ENCODE results near the gene GRHL1. TPM values are rescaled to one million over a fixed set of nuclear protein-coding genes. Genes with fewer than 3 reads are reported as not detected.

The GRHL1 gene
- total and polyA plus RNA-seq, 9 of the 15 experiments (the other 6 are each of a cell fraction or from before 2014, with no cell fraction given) = 1.7 to 6.1 (median 4.7) TPM

- TF ChIP-seq ZNF449 (CRISPR knock-in tag; IDR thresholded peaks at IDR 0.05) (no peak), ZNF277 (CRISPR knock-in tag; IDR thresholded peaks at IDR 0.05; ENCODE audit: borderline replicate concordance) (no peak), YBX1 (IDR thresholded peaks at IDR 0.05) (no peak), ZNF511 (CRISPR knock-in tag; IDR thresholded peaks at IDR 0.05) (no peak), ZKSCAN8 (CRISPR knock-in tag; IDR thresholded peaks at IDR 0.05) (no peak), NCOR1 (IDR thresholded peaks at IDR 0.05) (no peak), NCOA1 (IDR thresholded peaks at IDR 0.05; ENCODE audit: low read depth) (no peak), THRB (CRISPR knock-in tag; conservative IDR thresholded peaks at IDR 0.05) (no peak), ZNF217 (CRISPR knock-in tag; IDR thresholded peaks at IDR 0.05) (no peak), ZFP30 (CRISPR knock-in tag; IDR thresholded peaks at IDR 0.05; ENCODE audit: borderline replicate concordance) (no peak)
Measured at GRCh38 chr2:10007435-10007834, 55.9 kb downstream of the GRHL1 start (continued).

Data from K562 (cell line).